ENCODE measurements around the gene SMIM1. TPM values are rescaled to one million over a fixed set of nuclear protein-coding genes. Genes with fewer than 3 reads are reported as not detected.

SMIM1 gene
- total RNA-seq, 3 donors from 2014 or later (not counting 1 experiment from before 2014, with no cell fraction given) = 0.78 to 2.6 (median 1.6) TPM

DNA sequence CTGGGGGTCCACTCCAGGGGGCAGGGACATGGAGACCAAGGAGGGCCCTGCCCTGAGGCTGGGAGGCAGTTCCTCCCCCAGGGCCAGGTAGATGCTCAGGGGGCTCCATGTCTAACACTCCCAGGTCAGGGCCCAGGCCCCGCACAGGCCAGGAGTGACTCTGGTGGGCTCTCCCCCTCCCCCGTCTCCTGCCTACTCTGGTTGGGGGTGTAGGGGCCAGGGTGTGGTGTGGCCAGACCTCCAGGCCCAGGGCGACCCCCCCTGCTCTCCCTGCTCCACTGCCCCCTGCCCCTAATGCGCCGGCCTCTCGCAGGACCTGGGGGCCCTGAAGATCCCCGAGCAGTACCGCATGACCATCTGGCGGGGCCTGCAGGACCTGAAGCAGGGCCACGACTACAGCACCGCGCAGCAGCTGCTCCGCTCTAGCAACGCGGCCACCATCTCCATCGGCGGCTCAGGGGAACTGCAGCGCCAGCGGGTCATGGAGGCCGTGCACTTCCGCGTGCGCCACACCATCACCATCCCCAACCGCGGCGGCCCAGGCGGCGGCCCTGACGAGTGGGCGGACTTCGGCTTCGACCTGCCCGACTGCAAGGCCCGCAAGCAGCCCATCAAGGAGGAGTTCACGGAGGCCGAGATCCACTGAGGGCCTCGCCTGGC lies 40.0 kb upstream of the SMIM1 start:
- ATAC-seq = no peak
- no peaks in the 10 kb centered on the region for H3K36me3 Mint-ChIP-seq
- H3K4me3 Mint-ChIP-seq = no peak overlapping the region
- Histone ChIP-seq H3K36me3 (ENCODE audit: control insufficient read depth, insufficient read depth, low read length) (no peaks in the 10 kb centered on the region), H3K4me3 (ENCODE audit: low read length) (no peak overlapping the region), H3K4me1 (ENCODE audit: control insufficient read depth, insufficient read depth, low read length) (no peaks in the 10 kb centered on the region), H3K27me3 (ENCODE audit: control insufficient read depth, insufficient read depth, low read length) (no peaks in the 10 kb centered on the region), H3K27ac (ENCODE audit: low read length) (no peak overlapping the region), H3K9me3 (ENCODE audit: control insufficient read depth, insufficient read depth, low read length) (no peaks in the 10 kb centered on the region)
- intact Hi-C loops (cut with micrococcal nuclease) = no loop called here
- no peaks in the 10 kb centered on the region for H3K9me3 Mint-ChIP-seq
- no peaks in the 10 kb centered on the region for H3K27me3 Mint-ChIP-seq (ENCODE audit: low read depth in 2 of 2)
- DNase-seq = no peak
- H3K4me1 Mint-ChIP-seq = no peaks in the 10 kb centered on the region
- H3K27ac Mint-ChIP-seq = no peak overlapping the region
- 58% methylated on average over 37 of the region's 37 CpGs for WGBS (ENCODE audit: insufficient coverage)
- no peak for TF ChIP-seq CTCF (IDR thresholded peaks at IDR 0.05)

GRCh38 chr1:3733094-3733882 lies 39.3 kb upstream of the SMIM1 start:
- no peaks in the 10 kb centered on the region for H3K9me3 ChIP-seq (ENCODE audit: control insufficient read depth, insufficient read depth, low read length)
- ATAC-seq = no peak
- Mint-ChIP-seq H3K27ac (no peak overlapping the region), H3K4me1 (no peaks in the 10 kb centered on the region), H3K27me3 (ENCODE audit: low read depth in 2 of 2) (no peaks in the 10 kb centered on the region), H3K36me3 (no peaks in the 10 kb centered on the region), H3K4me3 (no peak overlapping the region), H3K9me3 (no peaks in the 10 kb centered on the region)
- DNase-seq = no peak
- peaks cover 3% of the 10 kb centered on the region for H3K36me3 ChIP-seq (ENCODE audit: control insufficient read depth, insufficient read depth, low read length)
- WGBS (ENCODE audit: insufficient coverage) = 89% methylated on average over 29 of the region's 29 CpGs
- no peaks in the 10 kb centered on the region for H3K4me1 ChIP-seq (ENCODE audit: control insufficient read depth, insufficient read depth, low read length)
- no peak for TF ChIP-seq CTCF (IDR thresholded peaks at IDR 0.05)
- H3K27me3 ChIP-seq (ENCODE audit: control insufficient read depth, insufficient read depth, low read length) = no peaks in the 10 kb centered on the region
- no peak overlapping the region for H3K27ac ChIP-seq (ENCODE audit: low read length)
- no peak overlapping the region for H3K4me3 ChIP-seq (ENCODE audit: low read length)
- intact Hi-C loops (cut with micrococcal nuclease) = no loop called here

- Mint-ChIP-seq H3K27me3 (ENCODE audit: low read depth in 2 of 2) (no peaks in the 10 kb centered on the region), H3K9me3 (no peaks in the 10 kb centered on the region), H3K4me1 (no peaks in the 10 kb centered on the region), H3K4me3 (no peak overlapping the region), H3K36me3 (no peaks in the 10 kb centered on the region), H3K27ac (no peak overlapping the region)
- Histone ChIP-seq H3K4me3 (ENCODE audit: low read length) (no peak overlapping the region), H3K4me1 (ENCODE audit: control insufficient read depth, insufficient read depth, low read length) (no peaks in the 10 kb centered on the region), H3K9me3 (ENCODE audit: control insufficient read depth, insufficient read depth, low read length) (no peaks in the 10 kb centered on the region), H3K27me3 (ENCODE audit: control insufficient read depth, insufficient read depth, low read length) (no peaks in the 10 kb centered on the region), H3K27ac (ENCODE audit: low read length) (no peak overlapping the region), H3K36me3 (ENCODE audit: control insufficient read depth, insufficient read depth, low read length) (peaks cover 11% of the 10 kb centered on the region)
- DNase-seq = no peak
- ATAC-seq = no peak
- TF ChIP-seq CTCF (IDR thresholded peaks at IDR 0.05) = no peak
- 87% methylated on average over 17 of the region's 17 CpGs for WGBS (ENCODE audit: insufficient coverage)
- intact Hi-C loops (cut with micrococcal nuclease) = no loop called here
Observed at GRCh38 chr1:3733883-3734589, 38.5 kb upstream of the SMIM1 start.

Data from natural killer cell (primary cell).